B cell (primary cell): ENCODE data around the gene SST. TPM values are rescaled to one million over a fixed set of nuclear protein-coding genes. Genes with fewer than 3 reads are reported as not detected.

Experiments used
- ATAC-seq: fragments of 200-7000 bp; cut with Tn5 transposase; one replicate; pipeline ENCODE4 v1.10.0; 2021; ENCODE audit warnings: low read depth, mild to moderate bottlenecking, moderate number of reproducible peaks, moderate library complexity
- CTCF ChIA-PET: fragments of 350-600 bp; sonication (Branson Sonifier 250); formaldehyde crosslinking; loops from one replicate; lab custom pipeline; 2021; ENCODE audit warnings: antibody characterized with exemption, inconsistent platforms; lab: Charles Lee
- POLR2A ChIA-PET: fragments of 350-600 bp; sonication (Branson Sonifier 250); formaldehyde crosslinking; loops from one replicate; lab custom pipeline; 2021; ENCODE audit warnings: antibody characterized with exemption; lab: Charles Lee
- DNase-seq: peaks from one replicate; pipeline ENCODE4 v3.0.0; 2013
- H2AFZ ChIP-seq: 2 replicates; pipeline ENCODE4 v1.6.1; 2012; ENCODE audit warnings: mild to moderate bottlenecking, low read depth, low read length; ENCODE audit not compliant: insufficient read depth, poor library complexity, severe bottlenecking
- H3K27ac ChIP-seq, 2 donors: 1 replicate in 1 of 2; 2 replicates in 1 of 2; pipeline ENCODE4 v1.5.1; 2012 to 2013; ENCODE audit warnings: low read length in 2 of 2, mild to moderate bottlenecking in 2 of 2, moderate library complexity in 1 of 2
- H3K27me3 ChIP-seq, 4 experiments: fragments of 200-600 bp in 1 of 4; sonication (generic) in 1 of 4; replicated peaks in 1 of 4; 1 replicate in 2 of 4; 2 replicates in 2 of 4; pipeline versions ENCODE4 v1.6.1 to v1.7.0; 2013 to 2016; ENCODE audit warnings: low read length in 3 of 4, mild to moderate bottlenecking in 2 of 4, mixed read lengths in 1 of 4, moderate library complexity in 1 of 4; ENCODE audit not compliant: insufficient read depth in 4 of 4, control insufficient read depth in 3 of 4; ENCODE audit errors: control extremely low read depth in 1 of 4
- H3K36me3 ChIP-seq, 2 experiments: replicated peaks in 1 of 2; 1 replicate in 1 of 2; 2 replicates in 1 of 2; pipeline versions ENCODE4 v1.6.1 to v1.7.1; 2013; ENCODE audit warnings: low read length in 1 of 2; ENCODE audit not compliant: insufficient read depth in 2 of 2, control insufficient read depth in 1 of 2; ENCODE audit errors: control extremely low read depth in 1 of 2, extremely low read depth in 1 of 2
- H3K4me1 ChIP-seq, 2 donors: fragments of 200-600 bp in 1 of 2; sonication (generic) in 1 of 2; 1 replicate in 1 of 2; 2 replicates in 1 of 2; pipeline versions ENCODE4 v1.5.1 to v1.6.1; 2013 to 2017; ENCODE audit warnings: low read length in 2 of 2; ENCODE audit not compliant: control insufficient read depth in 2 of 2, insufficient read depth in 2 of 2
- H3K4me2 ChIP-seq: replicated peaks from 2 replicates; pipeline ENCODE3; 2012; ENCODE audit warnings: mild to moderate bottlenecking, low read depth, low read length; ENCODE audit not compliant: poor library complexity, severe bottlenecking
- H3K4me3 ChIP-seq, 5 experiments: fragments of 200-600 bp in 1 of 5; sonication (generic) in 1 of 5; 1 replicate in 3 of 5; 2 replicates in 2 of 5; pipeline versions ENCODE4 v1.5.1 to v1.7.0; 2011 to 2016; ENCODE audit warnings: low read length in 4 of 5, mild to moderate bottlenecking in 4 of 5, low read depth in 2 of 5, control low read depth in 1 of 5, moderate library complexity in 1 of 5; ENCODE audit not compliant: insufficient read depth in 1 of 5; ENCODE audit errors: control extremely low read depth in 1 of 5, extremely low read depth in 1 of 5
- H3K79me2 ChIP-seq: fragments of 200-600 bp; sonication (generic); one replicate; pipeline ENCODE4 v1.6.0; 2016; ENCODE audit warnings: low read length; ENCODE audit not compliant: control insufficient read depth, insufficient read depth
- H3K9ac ChIP-seq: fragments of 200-600 bp; sonication (generic); 2 replicates; pipeline ENCODE4 v1.6.1; 2017; ENCODE audit warnings: mild to moderate bottlenecking, low read length, moderate library complexity
- H3K9me3 ChIP-seq, 3 donors: one replicate each; pipeline versions ENCODE4 v1.6.1 to v1.7.1; 2013; ENCODE audit warnings: low read length in 2 of 3; ENCODE audit not compliant: control insufficient read depth in 2 of 3, insufficient read depth in 1 of 3; ENCODE audit errors: control extremely low read depth in 1 of 3
- H4K20me1 ChIP-seq: 2 replicates; pipeline ENCODE4 v1.6.0; 2012; ENCODE audit warnings: mild to moderate bottlenecking, low read length; ENCODE audit not compliant: insufficient read depth, control insufficient read depth, poor library complexity, severe bottlenecking
- H3K27ac Mint-ChIP-seq: one replicate; pipeline ENCODE4 v1.8.0; 2021; ENCODE audit warnings: mixed read lengths
- H3K27me3 Mint-ChIP-seq: one replicate; pipeline ENCODE4 v1.8.0; 2021; ENCODE audit warnings: mixed read lengths
- H3K4me1 Mint-ChIP-seq: one replicate; pipeline ENCODE4 v1.8.0; 2021; ENCODE audit warnings: mixed read lengths
- H3K4me3 Mint-ChIP-seq: one replicate; pipeline ENCODE4 v1.8.0; 2021; ENCODE audit warnings: mixed read lengths
- H3K9me3 Mint-ChIP-seq: one replicate; pipeline ENCODE4 v1.8.0; 2022; ENCODE audit warnings: mixed read lengths; ENCODE audit not compliant: insufficient read depth
- EZH2 ChIP-seq: IDR thresholded peaks from 2 replicates; pipeline ENCODE4 v1.6.1; 2012; ENCODE audit warnings: borderline replicate concordance, low read depth, mild to moderate bottlenecking, moderate library complexity, low read length; ENCODE audit not compliant: insufficient read depth, poor library complexity, severe bottlenecking
- WGBS: methylation state at CpG from one replicate; pipeline ENCODE4 v1.1.5; 2013; ENCODE audit warnings: missing lambda C conversion rate; ENCODE audit not compliant: insufficient coverage; 5-methylcytosine and 5-hydroxymethylcytosine counted together
- intact Hi-C: fragments of 100-400 bp; cut with micrococcal nuclease; formaldehyde crosslinking; loops from one replicate; pipeline ENCODE4 v1.10.0; 2022
- polyA plus RNA-seq: library from polyadenylated mRNA; depleted of rRNA; stranded (reverse); fragments of >200 nt; gene quantifications from 2 replicates; pipeline ENCODE4 v1.2.3, GENCODE V29; 2012
- total RNA-seq, 2 donors: library from RNA; stranded (reverse); fragments of 120-200 nt in 1 of 2; gene quantifications; 1 replicate in 1 of 2; 2 replicates in 1 of 2; pipeline versions ENCODE4 v1.2.3 to v1.2.4, GENCODE V29; 2013 to 2022
- TF ChIP-seq, protein P1 (sequence below): fragments of 200-600 bp; IDR thresholded peaks from one replicate; pipeline ENCODE4 v1.8.0; 2022; ENCODE audit warnings: antibody characterized with exemption, mild to moderate bottlenecking

The SST gene
- total and polyA plus RNA-seq, 2 donors (not counting 1 experiment from before 2014, with no cell fraction given), result not detected

DNA sequence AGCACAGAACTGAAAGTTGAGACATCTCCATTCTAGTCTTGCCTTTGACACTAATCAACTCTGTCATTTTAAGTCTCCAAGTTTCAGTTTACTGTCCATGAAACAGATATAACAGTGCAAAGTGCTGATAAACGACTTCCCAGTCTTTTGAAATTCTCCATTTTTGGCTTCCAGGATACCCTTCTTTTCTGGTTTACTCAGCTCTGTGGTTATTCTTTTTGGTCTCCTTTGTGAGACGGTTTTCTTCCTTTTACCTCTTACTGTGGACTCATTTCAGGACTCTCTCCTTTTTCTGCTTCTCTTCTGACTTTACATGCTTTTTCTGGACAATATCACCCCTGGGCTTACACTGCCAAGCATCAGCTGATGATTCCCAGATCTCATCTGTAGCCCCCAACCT is 18.9 kb downstream of the SST start:
- no peak overlapping the region for H3K4me3 ChIP-seq
- ChIA-PET POLR2A (no interaction called here), CTCF (interaction anchor here (1.3 kb wide), 1 partner anchor 332 kb away, joined by 3 read pairs; no protein-coding TSS in a partner anchor)
- Mint-ChIP-seq H3K4me3 (no peak overlapping the region), H3K27me3 (peaks cover 57% of the 10 kb centered on the region), H3K4me1 (no peaks in the 10 kb centered on the region), H3K27ac (no peak overlapping the region), H3K9me3 (no peaks in the 10 kb centered on the region)
- peaks cover 0 to 22% (median 10%) of the 10 kb centered on the region in 4 experiments for H3K27me3 ChIP-seq
- H3K4me1 ChIP-seq, result no peaks in the 10 kb centered on the region
- H3K79me2 ChIP-seq, result no peaks in the 10 kb centered on the region
- H2AFZ ChIP-seq, result no peak overlapping the region
- no peak overlapping the region for H3K27ac ChIP-seq
- H3K9ac ChIP-seq, result no peak overlapping the region
- TF ChIP-seq, protein P1, sequence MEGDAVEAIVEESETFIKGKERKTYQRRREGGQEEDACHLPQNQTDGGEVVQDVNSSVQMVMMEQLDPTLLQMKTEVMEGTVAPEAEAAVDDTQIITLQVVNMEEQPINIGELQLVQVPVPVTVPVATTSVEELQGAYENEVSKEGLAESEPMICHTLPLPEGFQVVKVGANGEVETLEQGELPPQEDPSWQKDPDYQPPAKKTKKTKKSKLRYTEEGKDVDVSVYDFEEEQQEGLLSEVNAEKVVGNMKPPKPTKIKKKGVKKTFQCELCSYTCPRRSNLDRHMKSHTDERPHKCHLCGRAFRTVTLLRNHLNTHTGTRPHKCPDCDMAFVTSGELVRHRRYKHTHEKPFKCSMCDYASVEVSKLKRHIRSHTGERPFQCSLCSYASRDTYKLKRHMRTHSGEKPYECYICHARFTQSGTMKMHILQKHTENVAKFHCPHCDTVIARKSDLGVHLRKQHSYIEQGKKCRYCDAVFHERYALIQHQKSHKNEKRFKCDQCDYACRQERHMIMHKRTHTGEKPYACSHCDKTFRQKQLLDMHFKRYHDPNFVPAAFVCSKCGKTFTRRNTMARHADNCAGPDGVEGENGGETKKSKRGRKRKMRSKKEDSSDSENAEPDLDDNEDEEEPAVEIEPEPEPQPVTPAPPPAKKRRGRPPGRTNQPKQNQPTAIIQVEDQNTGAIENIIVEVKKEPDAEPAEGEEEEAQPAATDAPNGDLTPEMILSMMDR, result no peak
- no peak for TF ChIP-seq EZH2
- no peaks in the 10 kb centered on the region for H4K20me1 ChIP-seq
- intact Hi-C loops, result no loop called here
- no peak overlapping the region for H3K4me2 ChIP-seq
- DNase-seq, result no peak
- H3K9me3 ChIP-seq, result no peaks in the 10 kb centered on the region
- H3K36me3 ChIP-seq, result no peaks in the 10 kb centered on the region
- 67% methylated on average over 2 of the region's 2 CpGs for WGBS
- no peak for ATAC-seq

GRCh38 chr3:187648177-187648576 is 22.0 kb downstream of the SST start:
- Histone ChIP-seq H2AFZ (no peak overlapping the region), H4K20me1 (no peaks in the 10 kb centered on the region), H3K9ac (no peak overlapping the region), H3K27me3 (peaks cover 0 to 14% (median 8%) of the 10 kb centered on the region in 4 experiments), H3K9me3 (peaks cover 0 to 1% (median 0%) of the 10 kb centered on the region in 3 donors), H3K79me2 (no peaks in the 10 kb centered on the region), H3K27ac (no peak overlapping the region), H3K36me3 (no peaks in the 10 kb centered on the region), H3K4me2 (no peak overlapping the region), H3K4me3 (no peak overlapping the region), H3K4me1 (no peaks in the 10 kb centered on the region)
- Mint-ChIP-seq H3K9me3 (no peaks in the 10 kb centered on the region), H3K4me1 (no peaks in the 10 kb centered on the region), H3K27ac (no peak overlapping the region), H3K27me3 (peaks cover 47% of the 10 kb centered on the region), H3K4me3 (no peak overlapping the region)
- ChIA-PET POLR2A (interaction anchor here (0.7 kb wide), 1 partner anchor 384 kb away, joined by 6 read pairs; no protein-coding TSS in a partner anchor), CTCF (no interaction called here)
- WGBS, result 75% methylated on average over 2 of the region's 2 CpGs
- TF ChIP-seq, protein P1, result no peak
- TF ChIP-seq EZH2, result no peak
- DNase-seq (no peak), ATAC-seq (no peak)
- intact Hi-C loops, result no loop called here
